ENCODE data around the gene MACROD1.
A peak's percentile ranks its signal among the peaks of the same experiment; 100 is the strongest.

MACROD1 gene

DNA sequence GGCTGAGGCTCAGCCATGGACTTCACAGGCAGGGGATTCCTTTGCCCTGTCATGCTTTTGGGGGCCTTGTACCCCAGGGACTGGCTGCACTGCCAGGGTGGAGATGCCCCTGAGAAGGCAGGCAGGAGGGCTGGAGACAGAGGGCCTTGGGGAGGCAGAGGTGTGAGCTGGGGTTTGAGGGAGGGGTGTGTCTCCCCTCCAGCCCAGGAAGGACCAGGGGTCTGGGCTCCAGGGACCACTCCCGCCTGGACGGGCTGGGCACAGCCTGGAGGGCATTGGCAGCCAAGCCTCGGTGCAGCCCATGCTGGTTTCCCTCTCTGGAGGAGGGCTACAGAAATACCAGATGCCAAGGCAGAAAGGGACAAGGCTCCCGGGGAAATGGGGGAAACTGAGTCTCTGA, 160.2 kb downstream of the MACROD1 start:
- H3K27ac ChIP-seq (ENCODE audit: low read depth, low read length) = no peak overlapping the region
- no peak overlapping the region for H3K4me3 ChIP-seq (ENCODE audit: low read depth, low read length)
- no peaks in the 10 kb centered on the region for H3K36me3 ChIP-seq (ENCODE audit: control insufficient read depth, insufficient read depth, low read length)
- peaks cover 9% of the 10 kb centered on the region; the same call in 1 of the 2 replicates for H3K4me1 ChIP-seq (ENCODE audit: control insufficient read depth, insufficient read depth, low read length)
- H3K9me3 ChIP-seq (ENCODE audit: control insufficient read depth, insufficient read depth, low read length) = no peaks in the 10 kb centered on the region
- H3K9ac ChIP-seq (ENCODE audit: low read depth, low read length) = no peak overlapping the region
- H3K27me3 ChIP-seq (ENCODE audit: control insufficient read depth, insufficient read depth, low read length) = peaks cover 81% of the 10 kb centered on the region

DNA sequence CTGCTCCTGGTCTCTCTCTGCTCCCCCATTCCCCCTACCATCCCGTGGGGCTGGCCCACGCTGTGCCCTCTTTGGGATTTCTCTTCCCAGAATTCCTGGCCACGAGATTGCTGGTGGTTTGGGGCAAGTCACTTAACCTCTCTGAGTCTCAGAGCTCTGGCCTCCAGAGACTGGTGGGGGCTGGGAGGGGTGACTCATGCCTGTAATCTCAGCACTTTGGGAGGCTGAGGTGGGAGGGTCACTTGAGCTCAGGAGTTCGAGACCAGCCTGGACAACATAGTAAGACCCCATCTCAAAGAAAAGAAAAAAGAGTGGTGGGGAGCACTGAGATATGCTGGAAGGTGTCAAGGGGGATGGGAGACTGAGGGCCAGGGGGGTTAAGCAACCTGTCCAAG, 161.3 kb downstream of the MACROD1 start:
- Histone ChIP-seq H3K9ac (ENCODE audit: low read depth, low read length) (no peak overlapping the region), H3K9me3 (ENCODE audit: control insufficient read depth, insufficient read depth, low read length) (no peaks in the 10 kb centered on the region), H3K27ac (ENCODE audit: low read depth, low read length) (no peak overlapping the region), H3K27me3 (ENCODE audit: control insufficient read depth, insufficient read depth, low read length) (peaks cover 72% of the 10 kb centered on the region), H3K4me1 (ENCODE audit: control insufficient read depth, insufficient read depth, low read length) (peaks cover 9% of the 10 kb centered on the region; the same call in 1 of the 2 replicates), H3K36me3 (ENCODE audit: control insufficient read depth, insufficient read depth, low read length) (no peaks in the 10 kb centered on the region), H3K4me3 (ENCODE audit: low read depth, low read length) (no peak overlapping the region)

DNA sequence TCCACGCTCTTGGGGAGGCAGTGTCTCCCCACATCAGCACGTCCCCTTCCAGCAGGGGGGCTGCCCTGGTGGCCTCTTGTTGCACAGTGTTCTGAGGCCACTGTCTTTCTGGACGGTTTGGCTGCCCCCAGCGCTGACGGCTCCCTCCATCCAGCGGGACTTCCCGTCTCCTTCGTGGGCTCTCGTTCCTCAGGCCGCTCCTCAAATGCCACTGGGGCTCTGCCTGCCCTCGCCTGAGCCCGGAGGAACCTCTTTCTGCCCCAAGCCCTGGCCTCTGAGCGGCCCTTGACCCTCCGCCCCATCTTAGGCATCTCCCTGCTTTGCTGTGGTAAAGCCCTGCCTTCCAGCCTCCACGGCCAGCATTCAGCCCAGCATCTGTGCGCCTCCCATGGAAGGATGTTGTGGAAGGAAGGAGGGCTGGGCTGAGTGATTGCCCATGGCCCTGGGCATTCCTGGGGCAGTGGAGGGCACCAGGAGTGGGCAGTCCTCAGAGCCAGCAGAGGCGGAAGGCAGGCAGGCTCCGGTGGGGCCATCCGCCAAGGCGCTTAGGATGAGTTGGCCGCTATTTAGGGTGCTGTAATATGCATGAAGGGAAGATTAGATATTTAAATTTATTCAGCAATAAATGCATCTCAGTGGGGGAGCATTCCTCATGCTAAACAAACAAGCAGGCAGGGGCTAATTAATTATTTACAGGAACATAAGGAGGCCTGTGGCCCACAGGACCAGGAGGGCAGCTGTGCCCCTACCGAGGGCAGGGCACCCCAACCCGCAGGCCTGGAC, 161.9 kb downstream of the MACROD1 start:
- Histone ChIP-seq H3K27ac (ENCODE audit: low read depth, low read length) (no peak overlapping the region), H3K27me3 (ENCODE audit: control insufficient read depth, insufficient read depth, low read length) (peaks cover 66% of the 10 kb centered on the region), H3K36me3 (ENCODE audit: control insufficient read depth, insufficient read depth, low read length) (no peaks in the 10 kb centered on the region), H3K4me1 (ENCODE audit: control insufficient read depth, insufficient read depth, low read length) (peaks cover 9% of the 10 kb centered on the region; the same call in 1 of the 2 replicates), H3K9ac (ENCODE audit: low read depth, low read length) (no peak overlapping the region), H3K4me3 (ENCODE audit: low read depth, low read length) (no peak overlapping the region), H3K9me3 (ENCODE audit: control insufficient read depth, insufficient read depth, low read length) (no peaks in the 10 kb centered on the region)

DNA sequence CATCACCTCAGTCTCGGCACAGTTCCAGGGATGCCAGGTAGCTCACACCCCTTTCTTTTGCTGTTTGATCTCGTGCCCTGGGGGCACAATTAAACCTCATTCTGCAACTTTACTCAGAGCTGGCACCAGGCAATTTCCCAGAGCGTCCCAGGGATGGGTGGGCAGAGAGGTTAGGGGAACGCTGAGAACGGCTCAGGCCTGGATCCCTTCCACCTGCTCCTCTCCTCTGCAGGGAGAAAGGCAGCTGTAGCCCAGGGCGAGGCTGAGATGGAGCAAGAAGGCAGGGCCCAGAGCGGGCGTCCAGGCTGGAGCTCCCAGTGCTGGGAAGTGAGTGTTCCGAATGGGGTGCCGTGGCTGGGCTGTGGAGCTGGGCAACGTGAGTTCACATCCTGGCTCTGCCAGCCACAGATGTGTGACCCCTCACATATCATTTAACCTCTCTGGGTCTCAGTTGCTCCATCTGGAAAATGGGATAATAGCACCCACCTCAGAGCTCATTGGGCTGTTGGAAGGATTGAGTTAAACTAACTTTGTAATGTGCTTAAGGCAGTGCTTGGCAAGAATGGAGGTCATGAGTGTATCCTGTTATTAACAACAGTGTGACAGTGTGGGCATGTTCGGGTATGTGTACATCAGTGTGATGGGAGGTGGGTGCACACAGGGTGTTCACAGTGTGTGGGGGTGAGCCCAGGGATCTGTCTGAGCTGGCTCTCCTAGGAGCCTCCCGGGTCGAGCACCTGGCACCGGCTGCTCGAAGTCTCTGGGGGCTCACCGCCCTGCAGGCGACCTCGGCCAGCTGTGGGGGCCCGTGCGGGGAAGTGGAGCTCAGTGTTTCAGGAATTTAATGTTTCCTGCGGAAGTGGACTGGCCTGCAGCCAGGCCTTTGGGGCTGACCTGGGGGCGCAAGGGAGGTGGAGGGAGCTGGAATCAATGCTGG, 164.2 kb downstream of the MACROD1 start:
- no peak overlapping the region for H3K27ac ChIP-seq (ENCODE audit: low read depth, low read length)

DNA sequence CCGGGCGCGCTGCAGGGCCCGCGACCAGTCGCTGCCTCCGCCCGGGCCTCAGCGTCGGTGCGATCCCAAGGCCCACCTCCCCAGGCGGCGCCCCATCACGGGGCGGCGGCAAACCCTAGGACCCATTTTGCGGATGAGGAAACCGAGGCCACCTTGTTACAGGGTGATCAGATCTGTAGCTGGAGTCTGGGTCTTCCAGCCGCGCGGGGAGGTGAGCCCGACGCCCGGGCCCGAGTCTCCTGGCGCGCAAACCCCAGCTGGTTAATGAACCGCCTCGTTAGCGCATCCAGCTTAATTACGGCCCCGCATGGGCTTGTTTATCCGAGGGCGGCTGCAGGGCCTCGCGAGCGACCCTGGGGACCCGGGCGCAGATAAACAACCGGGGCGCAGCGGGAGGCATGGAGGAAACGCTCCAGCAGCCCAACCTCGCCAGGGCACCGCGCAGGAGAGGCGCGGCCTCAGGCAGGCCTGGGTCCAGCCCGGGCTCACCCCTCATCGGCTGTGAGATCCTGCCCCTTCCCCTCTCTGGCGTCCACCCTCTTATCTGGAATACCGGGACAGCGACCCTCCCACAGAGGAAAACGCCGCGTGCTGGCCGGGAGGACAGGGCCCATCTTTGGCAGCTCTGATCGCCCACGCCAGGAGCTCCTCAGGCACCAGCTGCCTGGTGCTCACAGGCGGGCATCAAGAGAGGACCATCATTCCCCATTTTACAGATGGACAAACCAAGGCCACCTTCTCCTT, 165.0 kb downstream of the MACROD1 start:
- peak overlapping the region; percentile 69; the same call in 1 of the 2 replicates for H3K4me3 ChIP-seq (ENCODE audit: low read depth, low read length)
- no peak overlapping the region for H3K27ac ChIP-seq (ENCODE audit: low read depth, low read length)
- no peak overlapping the region for H3K9ac ChIP-seq (ENCODE audit: low read depth, low read length)
- no peaks in the 10 kb centered on the region for H3K9me3 ChIP-seq (ENCODE audit: control insufficient read depth, insufficient read depth, low read length)
- peaks cover 22% of the 10 kb centered on the region for H3K36me3 ChIP-seq (ENCODE audit: control insufficient read depth, insufficient read depth, low read length)
- H3K4me1 ChIP-seq (ENCODE audit: control insufficient read depth, insufficient read depth, low read length) = peaks cover 8% of the 10 kb centered on the region; the same call in 1 of the 2 replicates
- peaks cover 35% of the 10 kb centered on the region for H3K27me3 ChIP-seq (ENCODE audit: control insufficient read depth, insufficient read depth, low read length)

More for the DNA sequence above, 164.2 kb downstream of the MACROD1 start:
- Histone ChIP-seq H3K4me3 (ENCODE audit: low read depth, low read length) (no peak overlapping the region), H3K9ac (ENCODE audit: low read depth, low read length) (no peak overlapping the region), H3K27me3 (ENCODE audit: control insufficient read depth, insufficient read depth, low read length) (peaks cover 44% of the 10 kb centered on the region), H3K9me3 (ENCODE audit: control insufficient read depth, insufficient read depth, low read length) (no peaks in the 10 kb centered on the region), H3K4me1 (ENCODE audit: control insufficient read depth, insufficient read depth, low read length) (peaks cover 9% of the 10 kb centered on the region; the same call in 1 of the 2 replicates), H3K36me3 (ENCODE audit: control insufficient read depth, insufficient read depth, low read length) (peaks cover 13% of the 10 kb centered on the region)

DNA sequence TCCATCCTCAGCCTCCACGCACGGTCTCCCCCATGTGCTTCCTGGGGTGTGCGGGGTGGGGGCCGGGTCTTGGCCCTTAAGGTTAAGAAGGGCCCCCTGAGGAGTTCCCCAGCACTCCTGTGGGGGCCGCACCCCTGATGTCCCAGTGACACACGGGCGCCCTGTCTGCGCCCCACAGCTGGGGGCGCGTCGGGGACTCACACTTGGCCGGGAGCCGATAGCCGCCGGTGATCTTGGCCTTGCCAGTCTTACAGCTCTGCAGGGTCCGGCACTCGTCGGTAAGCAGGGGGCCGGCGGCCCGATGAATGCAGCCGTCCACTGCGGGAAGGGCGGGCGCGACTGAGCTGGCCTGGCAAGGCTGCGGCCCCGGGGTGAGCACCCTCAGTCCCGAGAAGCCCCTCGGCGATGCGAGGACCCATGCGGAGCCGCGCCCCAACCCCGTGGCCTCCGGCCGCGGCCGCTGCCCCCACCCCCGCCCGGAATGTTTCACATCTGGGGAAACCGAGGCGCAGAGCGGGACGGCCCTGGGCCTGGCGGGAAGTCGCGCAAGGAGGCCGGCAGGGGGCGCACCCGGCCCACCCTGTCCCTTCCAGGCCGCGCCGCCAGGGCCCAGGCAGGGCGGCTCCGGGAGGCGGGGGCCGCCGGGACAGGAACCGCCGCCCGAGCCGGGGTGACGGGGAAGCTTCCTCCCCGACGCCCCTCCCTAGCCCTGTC, 165.7 kb downstream of the MACROD1 start:
- Histone ChIP-seq H3K27me3 (ENCODE audit: control insufficient read depth, insufficient read depth, low read length) (peaks cover 28% of the 10 kb centered on the region), H3K9ac (ENCODE audit: low read depth, low read length) (no peak overlapping the region), H3K4me3 (ENCODE audit: low read depth, low read length) (peak overlapping the region; percentile 69), H3K36me3 (ENCODE audit: control insufficient read depth, insufficient read depth, low read length) (peaks cover 27% of the 10 kb centered on the region), H3K27ac (ENCODE audit: low read depth, low read length) (no peak overlapping the region), H3K9me3 (ENCODE audit: control insufficient read depth, insufficient read depth, low read length) (no peaks in the 10 kb centered on the region), H3K4me1 (ENCODE audit: control insufficient read depth, insufficient read depth, low read length) (peaks cover 8% of the 10 kb centered on the region; the same call in 1 of the 2 replicates)

DNA sequence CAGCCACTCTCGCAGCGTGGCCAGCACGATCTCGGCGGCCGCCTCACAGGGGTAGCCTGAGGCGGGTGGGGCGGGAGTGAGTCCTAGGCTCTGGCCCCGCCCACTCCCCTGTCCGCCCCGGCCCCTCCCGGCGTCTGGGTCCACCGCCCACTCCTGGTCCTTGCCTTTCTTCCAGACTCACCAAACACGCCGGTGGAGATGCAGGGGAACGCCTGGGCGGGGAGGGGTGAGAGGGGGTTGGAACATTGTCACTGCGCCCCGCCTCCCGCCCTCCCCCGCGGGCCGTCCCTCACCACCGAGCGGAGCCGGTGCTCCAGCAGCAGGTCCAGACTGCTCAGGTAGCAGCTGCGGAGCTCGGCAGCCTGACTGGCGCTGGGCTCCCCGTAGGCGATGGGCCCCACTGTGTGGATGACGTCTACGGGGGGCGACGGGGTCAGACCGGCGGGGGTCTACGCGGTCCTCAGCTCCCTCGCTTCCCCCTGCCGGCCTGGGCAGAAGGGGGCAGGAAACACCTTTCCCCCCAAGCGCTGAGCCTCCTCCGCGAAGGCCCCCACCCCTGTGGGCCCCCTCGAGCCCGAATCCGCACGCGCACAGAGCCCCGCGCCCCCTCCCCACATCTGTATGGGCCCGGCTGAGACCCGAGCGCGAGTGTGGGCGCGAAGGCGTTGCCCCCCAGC, 166.4 kb downstream of the MACROD1 start:
- peak overlapping the region; percentile 69 for H3K4me3 ChIP-seq (ENCODE audit: low read depth, low read length)
- peaks cover 34% of the 10 kb centered on the region for H3K36me3 ChIP-seq (ENCODE audit: control insufficient read depth, insufficient read depth, low read length)

DNA sequence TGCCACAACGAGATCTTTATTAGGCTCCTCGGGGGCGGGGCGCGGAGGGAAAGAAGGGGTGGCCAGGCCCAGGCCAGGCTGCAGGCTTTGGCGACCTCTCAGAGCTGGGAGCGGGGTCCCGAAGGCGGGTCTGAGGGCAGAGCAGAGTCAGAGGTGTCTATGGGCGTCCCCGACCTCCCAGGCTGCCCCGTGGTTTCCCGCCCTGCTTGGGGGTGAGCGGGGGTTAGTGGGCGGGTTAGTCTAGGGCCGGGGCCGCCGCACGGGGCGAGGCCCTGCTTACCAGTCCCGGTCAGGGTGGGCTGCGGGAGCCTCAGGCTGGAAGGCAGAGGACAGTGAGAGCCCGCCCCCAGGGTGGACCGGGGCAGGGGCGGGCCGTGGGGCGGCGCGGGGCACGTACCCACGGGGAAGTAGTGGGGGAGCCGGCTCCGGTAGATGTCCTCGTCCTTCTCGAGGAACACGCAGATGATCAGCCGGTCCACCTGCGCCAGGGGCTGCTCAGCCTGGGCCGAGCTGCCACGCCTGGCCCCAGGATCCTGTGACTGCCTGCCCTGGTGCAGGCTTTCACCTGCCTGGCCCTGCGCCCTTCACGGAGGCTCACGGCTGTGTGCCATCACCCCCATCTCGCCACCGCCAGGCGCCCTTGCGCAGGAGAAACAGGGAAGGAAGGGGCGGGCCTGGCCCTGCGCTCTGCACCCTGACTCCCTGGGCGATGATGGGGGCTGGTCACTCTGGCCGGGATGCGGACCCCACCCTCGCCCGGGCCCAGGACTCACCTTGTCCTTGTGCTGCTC, 167.2 kb downstream of the MACROD1 start:
- Histone ChIP-seq H3K4me3 (ENCODE audit: low read depth, low read length) (peak overlapping the region; percentile 69), H3K9ac (ENCODE audit: low read depth, low read length) (0 out of 2 replicates have a peak overlapping the region, but pooled peaks have one; percentile 1), H3K4me1 (ENCODE audit: control insufficient read depth, insufficient read depth, low read length) (peaks cover 8% of the 10 kb centered on the region; the same call in 1 of the 2 replicates), H3K36me3 (ENCODE audit: control insufficient read depth, insufficient read depth, low read length) (peaks cover 37% of the 10 kb centered on the region), H3K9me3 (ENCODE audit: control insufficient read depth, insufficient read depth, low read length) (no peaks in the 10 kb centered on the region), H3K27me3 (ENCODE audit: control insufficient read depth, insufficient read depth, low read length) (peaks cover 22% of the 10 kb centered on the region), H3K27ac (ENCODE audit: low read depth, low read length) (peak overlapping the region; percentile 35)

More for the DNA sequence above, 166.4 kb downstream of the MACROD1 start:
- Histone ChIP-seq H3K27me3 (ENCODE audit: control insufficient read depth, insufficient read depth, low read length) (peaks cover 25% of the 10 kb centered on the region), H3K27ac (ENCODE audit: low read depth, low read length) (peak overlapping the region; percentile 35), H3K9me3 (ENCODE audit: control insufficient read depth, insufficient read depth, low read length) (no peaks in the 10 kb centered on the region), H3K4me1 (ENCODE audit: control insufficient read depth, insufficient read depth, low read length) (peaks cover 8% of the 10 kb centered on the region; the same call in 1 of the 2 replicates), H3K9ac (ENCODE audit: low read depth, low read length) (no peak overlapping the region)

DNA sequence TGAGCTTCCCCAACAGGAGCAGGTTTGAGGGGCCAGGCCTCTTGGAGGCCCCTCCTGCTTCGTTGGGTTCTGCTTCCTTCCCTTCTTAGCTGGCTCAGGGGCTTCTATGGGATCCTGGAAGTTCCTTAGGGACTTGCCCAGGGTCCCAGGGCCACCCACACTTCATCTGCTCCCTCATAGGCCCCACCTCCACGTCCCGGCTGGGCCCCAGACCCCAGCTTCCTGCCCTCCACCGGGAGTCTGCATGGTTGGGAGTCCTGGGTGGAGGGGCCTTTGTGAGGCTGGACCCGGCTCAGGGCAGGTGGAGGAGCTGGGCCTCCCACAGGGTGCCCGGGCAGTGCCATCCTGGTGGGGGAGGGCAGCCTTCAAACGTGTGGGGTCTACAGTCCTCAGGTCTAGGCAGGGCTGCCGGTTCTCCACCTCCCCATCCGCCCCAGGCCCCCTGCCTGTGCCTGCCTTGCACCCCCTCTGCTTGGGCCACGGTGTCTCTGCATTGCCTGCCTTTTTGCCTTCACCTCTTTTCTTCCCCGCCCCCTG, 168.0 kb downstream of the MACROD1 start:
- Histone ChIP-seq H3K36me3 (ENCODE audit: control insufficient read depth, insufficient read depth, low read length) (peaks cover 44% of the 10 kb centered on the region), H3K9me3 (ENCODE audit: control insufficient read depth, insufficient read depth, low read length) (no peaks in the 10 kb centered on the region), H3K27me3 (ENCODE audit: control insufficient read depth, insufficient read depth, low read length) (peaks cover 22% of the 10 kb centered on the region), H3K4me1 (ENCODE audit: control insufficient read depth, insufficient read depth, low read length) (peaks cover 8% of the 10 kb centered on the region; the same call in 1 of the 2 replicates), H3K9ac (ENCODE audit: low read depth, low read length) (no peak overlapping the region), H3K27ac (ENCODE audit: low read depth, low read length) (no peak overlapping the region), H3K4me3 (ENCODE audit: low read depth, low read length) (no peak overlapping the region)
